Mesothelial cell of epicardium (in vitro differentiated cells): ENCODE data around the gene CFAP46. TPM values are rescaled to one million over a fixed set of nuclear protein-coding genes. Genes with fewer than 3 reads are reported as not detected.
A peak's percentile ranks its signal among the peaks of the same experiment; 100 is the strongest.

Source experiments
- DNase-seq, 2 experiments: peaks; one replicate each; pipeline ENCODE4 v3.0.0; 2021; ENCODE audit warnings: low spot score in 2 of 2; ENCODE audit not compliant: unreplicated experiment in 2 of 2
- H3K27ac Mint-ChIP-seq: 2 replicates; pipeline ENCODE4 v1.8.0; 2021; ENCODE audit warnings: mixed read lengths
- H3K27me3 Mint-ChIP-seq: 2 replicates; pipeline ENCODE4 v1.8.0; 2021; ENCODE audit warnings: low read depth, mixed read lengths
- H3K36me3 Mint-ChIP-seq: 2 replicates; pipeline ENCODE4 v1.8.0; 2021; ENCODE audit warnings: mixed read lengths
- H3K4me1 Mint-ChIP-seq: 2 replicates; pipeline ENCODE4 v1.8.0; 2021; ENCODE audit warnings: mixed read lengths
- H3K4me3 Mint-ChIP-seq: 2 replicates; pipeline ENCODE4 v1.8.0; 2021; ENCODE audit warnings: mild to moderate bottlenecking, moderate library complexity, mixed read lengths
- H3K9me3 Mint-ChIP-seq: 2 replicates; pipeline ENCODE4 v1.8.0; 2021; ENCODE audit warnings: mixed read lengths
- total RNA-seq: library from RNA; stranded (reverse); gene quantifications from 3 replicates; pipeline ENCODE4 v1.2.1, GENCODE V29; 2021
- TF ChIP-seq, protein P1 (sequence below): fragments of 200-600 bp; sonication (generic); IDR thresholded peaks from one replicate; pipeline ENCODE4 v1.5.0; 2021; ENCODE audit warnings: antibody characterized with exemption; ENCODE audit not compliant: unreplicated experiment

CFAP46 gene
- total RNA-seq, 1 donor from 2014 or later, result 3.1 TPM

GRCh38 chr10:132881186-132881920 is 61.0 kb downstream of the CFAP46 start:
- TF ChIP-seq, protein P1, sequence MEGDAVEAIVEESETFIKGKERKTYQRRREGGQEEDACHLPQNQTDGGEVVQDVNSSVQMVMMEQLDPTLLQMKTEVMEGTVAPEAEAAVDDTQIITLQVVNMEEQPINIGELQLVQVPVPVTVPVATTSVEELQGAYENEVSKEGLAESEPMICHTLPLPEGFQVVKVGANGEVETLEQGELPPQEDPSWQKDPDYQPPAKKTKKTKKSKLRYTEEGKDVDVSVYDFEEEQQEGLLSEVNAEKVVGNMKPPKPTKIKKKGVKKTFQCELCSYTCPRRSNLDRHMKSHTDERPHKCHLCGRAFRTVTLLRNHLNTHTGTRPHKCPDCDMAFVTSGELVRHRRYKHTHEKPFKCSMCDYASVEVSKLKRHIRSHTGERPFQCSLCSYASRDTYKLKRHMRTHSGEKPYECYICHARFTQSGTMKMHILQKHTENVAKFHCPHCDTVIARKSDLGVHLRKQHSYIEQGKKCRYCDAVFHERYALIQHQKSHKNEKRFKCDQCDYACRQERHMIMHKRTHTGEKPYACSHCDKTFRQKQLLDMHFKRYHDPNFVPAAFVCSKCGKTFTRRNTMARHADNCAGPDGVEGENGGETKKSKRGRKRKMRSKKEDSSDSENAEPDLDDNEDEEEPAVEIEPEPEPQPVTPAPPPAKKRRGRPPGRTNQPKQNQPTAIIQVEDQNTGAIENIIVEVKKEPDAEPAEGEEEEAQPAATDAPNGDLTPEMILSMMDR, result no peak
- Mint-ChIP-seq H3K27me3 (peaks cover 45% of the 10 kb centered on the region), H3K4me3 (no peak overlapping the region), H3K9me3 (no peaks in the 10 kb centered on the region), H3K27ac (no peak overlapping the region), H3K4me1 (peaks cover 3% of the 10 kb centered on the region), H3K36me3 (no peaks in the 10 kb centered on the region)
- DNase-seq, result no peak

- DNase-seq, result peak; percentile 12 to 26
- TF ChIP-seq, protein P1, result no peak
- Mint-ChIP-seq H3K27ac (no peak overlapping the region), H3K4me1 (peaks cover 3% of the 10 kb centered on the region), H3K27me3 (peaks cover 52% of the 10 kb centered on the region), H3K9me3 (peaks cover 4% of the 10 kb centered on the region), H3K4me3 (no peak overlapping the region), H3K36me3 (no peaks in the 10 kb centered on the region)
These were observed 62.0 kb downstream of the CFAP46 start for GRCh38 chr10:132880128-132880981.

DNA sequence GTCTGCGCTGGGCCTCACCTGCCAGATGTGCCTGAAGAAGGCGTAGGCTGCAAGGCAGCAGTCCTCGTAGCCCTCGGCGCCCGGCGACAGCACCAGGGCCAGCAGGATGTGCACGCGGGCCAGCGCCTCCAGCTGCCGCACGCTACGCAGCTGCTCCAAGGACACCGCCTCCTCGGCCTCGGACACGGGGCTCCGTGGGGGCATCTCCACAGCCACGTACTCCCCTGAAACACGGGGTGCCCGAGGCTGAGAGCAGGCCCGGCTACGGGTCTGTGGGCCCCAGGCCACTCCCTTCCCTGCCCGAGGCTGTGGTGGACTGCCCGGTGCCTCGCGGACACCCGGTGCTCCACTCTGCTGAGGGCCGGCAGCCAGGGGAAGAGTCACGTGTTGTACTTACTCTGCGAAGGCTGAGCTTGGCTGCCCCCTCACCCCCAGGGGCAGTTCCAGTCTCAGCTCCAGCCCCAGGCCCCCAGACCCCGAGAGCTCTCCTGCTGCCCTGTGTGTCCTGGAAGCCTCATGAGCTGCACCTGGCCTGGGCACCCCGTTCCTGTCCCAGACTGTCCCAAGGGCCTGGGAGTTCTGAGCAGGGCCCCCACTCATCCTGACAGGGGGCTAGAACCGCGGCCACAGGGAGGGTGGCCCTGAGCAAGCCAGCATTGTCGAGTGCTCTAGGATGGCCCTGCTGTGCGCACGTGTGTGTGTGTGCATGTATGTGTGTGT is 62.8 kb downstream of the CFAP46 start:
- peaks cover 3% of the 10 kb centered on the region for H3K4me1 Mint-ChIP-seq
- DNase-seq, result peak; percentile 14 to 36
- no peak overlapping the region for H3K27ac Mint-ChIP-seq
- H3K4me3 Mint-ChIP-seq, result no peak overlapping the region
- no peaks in the 10 kb centered on the region for H3K36me3 Mint-ChIP-seq
- H3K9me3 Mint-ChIP-seq, result peaks cover 10% of the 10 kb centered on the region
- TF ChIP-seq, protein P1, result no peak
- peaks cover 55% of the 10 kb centered on the region for H3K27me3 Mint-ChIP-seq

DNA sequence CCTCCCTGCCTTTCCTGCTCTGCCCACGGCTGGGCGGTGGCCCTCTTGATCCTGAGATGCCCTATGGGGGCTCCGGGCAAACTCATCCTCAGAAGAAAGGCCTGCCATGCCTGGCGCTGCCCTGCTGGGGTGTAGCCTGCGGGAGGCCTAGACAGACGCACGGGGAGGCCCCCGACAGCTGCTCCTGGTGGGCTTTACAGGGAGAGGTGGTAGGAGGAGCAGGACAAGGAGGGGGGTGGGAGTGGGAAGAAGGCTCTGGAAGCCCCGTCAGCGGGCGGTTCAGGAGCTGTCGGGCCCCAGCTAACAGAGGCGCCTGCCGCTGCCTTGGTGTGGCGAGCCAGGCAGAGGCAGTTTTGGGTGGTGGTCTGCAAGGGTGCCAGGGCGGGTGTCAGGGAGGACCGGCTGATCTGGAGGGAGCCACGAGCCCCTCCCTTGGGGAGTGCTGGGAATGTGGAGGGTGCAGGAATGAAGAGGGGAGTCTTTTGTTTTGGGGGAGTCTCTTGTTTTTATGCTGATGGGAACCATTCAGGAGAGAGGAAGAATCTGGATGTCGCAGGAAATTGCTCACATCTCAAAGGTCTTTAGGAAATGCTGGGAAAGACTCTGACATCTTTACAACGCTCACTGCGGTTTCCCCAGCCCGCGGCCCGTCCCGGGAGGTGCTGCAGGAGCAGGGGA is 63.5 kb downstream of the CFAP46 start:
- Mint-ChIP-seq H3K27me3 (peaks cover 52% of the 10 kb centered on the region), H3K27ac (no peak overlapping the region), H3K9me3 (peaks cover 10% of the 10 kb centered on the region), H3K36me3 (no peaks in the 10 kb centered on the region), H3K4me3 (no peak overlapping the region), H3K4me1 (peaks cover 3% of the 10 kb centered on the region)
- peak; percentile 15 to 33 for DNase-seq
- TF ChIP-seq, protein P1, result no peak

GRCh38 chr10:132878091-132878729 is 64.2 kb downstream of the CFAP46 start:
- Mint-ChIP-seq H3K27me3 (peaks cover 52% of the 10 kb centered on the region), H3K4me3 (no peak overlapping the region), H3K9me3 (peaks cover 10% of the 10 kb centered on the region), H3K4me1 (peaks cover 3% of the 10 kb centered on the region), H3K27ac (no peak overlapping the region), H3K36me3 (no peaks in the 10 kb centered on the region)
- TF ChIP-seq, protein P1, result no peak
- peak; percentile 13 to 31 for DNase-seq
